NCI-H2081 treated with DMSO at 0.1 percent for 48 hours (cell line): ENCODE results near the gene TRAM2.

Experiments used
- DNase-seq: peaks from one replicate; lab custom pipeline; 2025; lab: John Stamatoyannopoulos, UW

TRAM2 gene

GRCh38 chr6:52546678-52547077 is 30.2 kb downstream of the TRAM2 start:
- no peak for DNase-seq

GRCh38 chr6:52546192-52546591 is 30.7 kb downstream of the TRAM2 start:
- DNase-seq = no peak

DNA sequence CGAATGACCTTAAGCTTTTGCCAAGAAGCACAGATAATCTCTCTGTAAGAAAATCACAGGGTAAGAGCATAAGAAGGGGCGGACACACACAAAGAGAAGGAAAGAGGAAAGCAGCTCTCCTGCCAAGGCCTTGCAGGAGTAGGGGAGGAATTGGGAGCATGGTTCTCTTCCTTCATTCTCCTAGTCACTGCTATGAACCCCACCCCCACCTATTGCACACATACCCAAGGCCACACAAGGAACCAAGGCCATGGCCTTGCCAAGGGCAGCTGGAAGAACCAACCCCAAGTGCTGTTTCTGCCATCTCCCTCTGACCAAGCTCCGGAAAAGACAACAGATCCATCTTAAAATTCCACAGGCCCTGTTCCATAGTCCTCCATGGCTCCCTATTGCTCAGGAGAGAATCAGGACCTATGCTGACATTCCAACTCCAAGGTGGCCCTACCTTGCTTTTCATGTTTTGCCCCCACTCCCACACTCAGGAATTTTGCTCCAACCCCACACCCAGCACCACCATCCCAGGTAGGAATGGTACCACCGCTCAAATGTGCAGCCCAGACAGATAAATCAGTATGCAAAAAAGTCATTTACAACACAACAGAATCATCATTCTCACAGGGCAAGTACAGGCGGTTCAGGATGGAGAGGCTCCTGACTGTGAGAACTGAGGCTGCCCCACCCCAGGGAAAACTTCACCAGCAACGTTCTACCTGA is 31.3 kb downstream of the TRAM2 start:
- no peak for DNase-seq

GRCh38 chr6:52544602-52545405 is 32.1 kb downstream of the TRAM2 start:
- DNase-seq = no peak

- no peak for DNase-seq
Observed at GRCh38 chr6:52543729-52544601, 32.9 kb downstream of the TRAM2 start.

DNA sequence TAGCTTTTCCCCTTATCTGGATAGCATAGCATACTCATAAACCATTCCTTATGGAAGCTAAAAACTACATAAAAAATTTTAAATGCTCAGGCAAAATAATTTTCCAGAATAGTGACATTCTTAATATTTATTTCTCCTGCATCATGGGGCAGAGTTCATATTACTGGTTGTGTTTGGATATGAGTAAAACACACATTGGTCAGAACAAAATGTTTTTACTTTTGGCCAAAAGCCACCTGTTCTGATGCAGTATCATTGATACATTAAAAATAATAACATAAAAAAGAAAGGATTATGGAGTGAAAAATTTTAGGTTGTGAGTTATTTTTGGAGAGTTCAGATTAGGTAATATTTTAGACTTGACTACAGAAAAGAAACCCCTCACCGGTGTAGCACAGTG is 33.6 kb downstream of the TRAM2 start:
- no peak for DNase-seq

- DNase-seq = no peak
Observed at GRCh38 chr6:52541135-52541534, 35.7 kb downstream of the TRAM2 start.

- DNase-seq = no peak
Observed at GRCh38 chr6:52540286-52540902, 36.5 kb downstream of the TRAM2 start.

- no peak for DNase-seq
Observed at GRCh38 chr6:52539607-52540006, 37.3 kb downstream of the TRAM2 start.

GRCh38 chr6:52538901-52539354 is 37.9 kb downstream of the TRAM2 start:
- no peak for DNase-seq

GRCh38 chr6:52538252-52538900 is 38.5 kb downstream of the TRAM2 start:
- DNase-seq = no peak

DNA sequence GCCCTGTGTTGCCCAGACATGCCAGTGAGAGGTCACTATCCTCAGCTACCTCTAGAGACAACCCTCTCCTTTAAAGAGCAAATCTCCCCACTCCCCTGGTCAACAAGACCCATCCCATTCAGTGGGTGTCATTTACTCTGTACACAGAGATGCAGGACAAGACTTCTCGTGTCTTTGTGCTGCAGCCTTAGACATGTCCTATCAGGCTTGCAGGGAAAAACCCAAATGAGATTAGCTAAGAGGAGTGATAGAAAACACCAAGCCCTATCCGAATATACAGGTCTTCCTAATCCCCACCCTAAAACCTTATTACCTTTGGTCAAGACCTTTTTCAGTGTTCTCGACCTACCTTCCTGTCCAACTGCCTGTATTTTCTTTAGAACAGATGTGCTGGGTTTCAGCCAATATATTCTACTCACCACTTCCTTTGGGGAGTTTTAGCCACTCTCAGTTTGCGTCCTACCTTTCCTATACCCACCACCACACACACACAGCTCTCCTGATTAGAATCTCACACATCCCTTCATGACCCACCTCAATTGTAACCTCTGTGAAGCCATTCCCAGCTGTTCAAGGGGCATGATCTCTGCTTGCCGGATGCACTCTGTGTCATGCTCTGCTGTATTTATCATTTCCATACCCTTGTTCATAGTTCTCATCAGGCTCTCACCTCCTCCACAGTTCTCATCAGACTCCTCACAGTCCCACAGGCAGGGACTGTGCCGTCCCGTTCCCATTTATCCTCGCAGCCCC is 39.7 kb downstream of the TRAM2 start:
- no peak for DNase-seq

DNA sequence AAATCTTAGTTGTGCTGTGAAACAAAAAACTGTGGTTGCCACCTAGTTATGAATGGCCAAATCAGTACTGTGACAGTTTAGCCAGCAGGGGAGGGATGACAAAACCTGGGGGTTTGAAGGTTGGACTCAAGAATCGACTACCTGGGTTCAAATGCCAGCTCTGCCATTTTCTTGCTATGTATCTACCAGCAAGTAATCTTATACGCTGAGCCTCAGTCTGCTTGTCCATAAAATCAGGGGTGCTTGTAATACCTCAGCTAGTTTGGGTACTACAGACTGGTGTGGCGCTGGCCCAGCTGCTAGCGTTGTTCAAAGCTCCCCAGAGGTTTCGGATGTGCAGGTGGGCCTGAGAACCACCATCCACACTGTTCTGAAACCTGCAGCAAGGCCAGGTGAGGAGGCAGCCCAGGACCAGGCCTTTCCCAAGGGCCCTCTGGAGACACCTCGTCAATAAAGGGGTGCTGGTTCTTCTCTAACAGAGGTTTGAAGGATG is 40.4 kb downstream of the TRAM2 start:
- no peak for DNase-seq

DNA sequence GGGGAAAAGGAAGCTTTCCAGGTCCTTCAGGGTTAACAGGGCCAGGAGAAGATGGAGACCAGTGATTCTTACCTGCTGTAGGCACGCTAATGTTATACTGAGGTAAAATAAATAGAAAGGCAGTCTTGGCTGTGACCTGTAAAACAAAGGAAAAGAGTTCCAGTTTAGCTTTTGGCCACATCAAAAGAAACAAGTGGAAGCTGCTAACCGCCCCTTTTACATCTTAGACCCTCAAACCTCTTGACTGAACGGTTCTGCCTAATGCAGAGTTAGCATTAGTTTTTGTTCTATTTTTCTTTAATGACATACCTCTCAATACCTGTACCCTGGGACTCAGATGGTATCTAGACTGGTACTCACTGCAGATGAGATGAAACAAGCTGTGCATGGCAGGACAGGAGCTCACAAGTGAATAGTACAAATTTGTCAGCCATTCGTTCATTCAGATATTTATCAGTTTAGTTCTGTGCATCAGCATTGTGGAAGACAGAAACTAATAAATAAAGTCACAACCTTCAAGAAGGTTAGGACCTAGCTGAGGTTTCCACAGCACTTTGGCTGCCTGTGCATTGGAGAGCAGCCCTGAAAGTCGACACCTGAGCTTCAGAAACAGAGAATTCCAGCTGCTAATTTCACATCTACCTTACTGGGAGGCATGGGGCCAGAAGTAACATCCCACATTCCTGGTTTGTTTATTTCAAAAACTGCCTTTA is 41.0 kb downstream of the TRAM2 start:
- DNase-seq = no peak

DNA sequence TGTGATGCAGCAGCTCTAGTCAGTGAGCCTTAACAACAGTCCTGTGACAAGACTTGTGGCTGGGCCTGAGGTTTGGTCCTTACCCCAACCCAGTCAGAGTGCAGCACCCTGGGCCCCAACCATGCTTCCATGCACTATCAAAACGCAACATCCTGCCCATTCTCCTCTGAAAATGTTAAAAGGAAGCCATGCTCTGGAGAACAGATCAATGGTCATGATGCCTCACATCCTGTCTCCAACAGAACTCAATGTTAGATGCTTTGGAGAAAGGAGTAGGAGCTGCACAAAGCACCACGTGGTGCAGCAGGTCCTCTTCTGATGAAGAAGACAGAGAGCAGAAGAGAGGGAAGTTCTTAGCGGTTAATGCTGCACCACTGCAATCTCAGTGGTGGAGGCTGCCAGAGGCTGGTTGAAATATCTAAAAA is 41.9 kb downstream of the TRAM2 start:
- DNase-seq = no peak

DNA sequence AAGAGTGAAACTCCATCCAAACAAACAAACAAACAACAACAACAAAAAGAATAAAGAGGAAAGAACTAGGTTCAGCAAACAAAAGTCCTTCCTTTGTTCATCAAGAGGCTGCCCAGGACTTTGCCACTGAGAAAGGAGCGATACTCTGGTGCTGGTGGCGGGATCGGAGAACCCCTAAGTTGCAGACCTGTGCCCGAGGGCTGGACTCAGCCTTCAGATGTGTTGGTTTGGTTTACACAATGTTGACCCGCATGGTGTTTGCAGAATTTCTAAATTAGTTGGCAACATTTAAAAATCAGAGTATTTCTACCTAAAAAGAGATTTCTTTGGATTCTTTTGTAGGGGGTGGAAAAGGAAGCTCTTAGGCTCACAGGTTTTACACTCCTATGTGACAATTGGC is 42.5 kb downstream of the TRAM2 start:
- DNase-seq = no peak

DNA sequence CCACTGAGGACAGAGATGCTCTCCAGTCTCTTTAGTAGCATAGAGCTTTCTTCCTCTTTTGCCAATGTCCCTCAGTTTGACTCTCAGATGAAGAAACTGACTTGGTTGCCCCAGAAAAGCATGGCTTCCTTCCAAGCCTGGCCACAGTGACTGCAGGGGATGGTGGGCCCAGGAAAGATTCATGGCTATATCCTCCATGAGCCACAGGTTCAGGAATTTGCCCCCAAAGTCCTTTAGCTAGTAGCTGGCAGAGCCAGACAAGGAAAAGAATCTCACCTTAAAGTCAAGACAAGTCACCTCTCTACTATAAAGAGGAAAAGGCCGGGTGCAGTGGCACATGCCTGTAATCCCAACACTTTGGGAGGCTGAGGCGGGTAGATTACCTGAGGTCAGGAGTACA is 43.4 kb downstream of the TRAM2 start:
- DNase-seq = no peak

- no peak for DNase-seq
Observed at GRCh38 chr6:52532457-52532856, 44.4 kb downstream of the TRAM2 start.

GRCh38 chr6:52531834-52532233 is 45.0 kb downstream of the TRAM2 start:
- no peak for DNase-seq

GRCh38 chr6:52531396-52531795 is 45.5 kb downstream of the TRAM2 start:
- DNase-seq = no peak
